ENCODE results near the gene RNASE9. TPM values are rescaled to one million over a fixed set of nuclear protein-coding genes. Genes with fewer than 3 reads are reported as not detected.

Gene RNASE9
- total RNA-seq, 2 donors from 2014 or later, result not detected

- Histone ChIP-seq H3K27me3 (replicated peaks; ENCODE audit: insufficient read depth) (no peaks in the 10 kb centered on the region), H3K4me3 (no peak overlapping the region), H3K4me1 (ENCODE audit: control insufficient read depth in 1 of 2, low read depth in 2 of 2) (no peaks in the 10 kb centered on the region), H3K36me3 (no peaks in the 10 kb centered on the region), H3K9me3 (no peaks in the 10 kb centered on the region), H3K27ac (no peak overlapping the region)
- DNase-seq (ENCODE audit: low spot score), result no peak
- ATAC-seq (ENCODE audit: insufficient number of reproducible peaks, low FRiP score, low read depth), result no peak
- TF ChIP-seq, protein P1, sequence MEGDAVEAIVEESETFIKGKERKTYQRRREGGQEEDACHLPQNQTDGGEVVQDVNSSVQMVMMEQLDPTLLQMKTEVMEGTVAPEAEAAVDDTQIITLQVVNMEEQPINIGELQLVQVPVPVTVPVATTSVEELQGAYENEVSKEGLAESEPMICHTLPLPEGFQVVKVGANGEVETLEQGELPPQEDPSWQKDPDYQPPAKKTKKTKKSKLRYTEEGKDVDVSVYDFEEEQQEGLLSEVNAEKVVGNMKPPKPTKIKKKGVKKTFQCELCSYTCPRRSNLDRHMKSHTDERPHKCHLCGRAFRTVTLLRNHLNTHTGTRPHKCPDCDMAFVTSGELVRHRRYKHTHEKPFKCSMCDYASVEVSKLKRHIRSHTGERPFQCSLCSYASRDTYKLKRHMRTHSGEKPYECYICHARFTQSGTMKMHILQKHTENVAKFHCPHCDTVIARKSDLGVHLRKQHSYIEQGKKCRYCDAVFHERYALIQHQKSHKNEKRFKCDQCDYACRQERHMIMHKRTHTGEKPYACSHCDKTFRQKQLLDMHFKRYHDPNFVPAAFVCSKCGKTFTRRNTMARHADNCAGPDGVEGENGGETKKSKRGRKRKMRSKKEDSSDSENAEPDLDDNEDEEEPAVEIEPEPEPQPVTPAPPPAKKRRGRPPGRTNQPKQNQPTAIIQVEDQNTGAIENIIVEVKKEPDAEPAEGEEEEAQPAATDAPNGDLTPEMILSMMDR (IDR thresholded peaks at IDR 0.05), result no peak
Observed at GRCh38 chr14:20557212-20557542, 3.7 kb downstream of the RNASE9 start.

DNA sequence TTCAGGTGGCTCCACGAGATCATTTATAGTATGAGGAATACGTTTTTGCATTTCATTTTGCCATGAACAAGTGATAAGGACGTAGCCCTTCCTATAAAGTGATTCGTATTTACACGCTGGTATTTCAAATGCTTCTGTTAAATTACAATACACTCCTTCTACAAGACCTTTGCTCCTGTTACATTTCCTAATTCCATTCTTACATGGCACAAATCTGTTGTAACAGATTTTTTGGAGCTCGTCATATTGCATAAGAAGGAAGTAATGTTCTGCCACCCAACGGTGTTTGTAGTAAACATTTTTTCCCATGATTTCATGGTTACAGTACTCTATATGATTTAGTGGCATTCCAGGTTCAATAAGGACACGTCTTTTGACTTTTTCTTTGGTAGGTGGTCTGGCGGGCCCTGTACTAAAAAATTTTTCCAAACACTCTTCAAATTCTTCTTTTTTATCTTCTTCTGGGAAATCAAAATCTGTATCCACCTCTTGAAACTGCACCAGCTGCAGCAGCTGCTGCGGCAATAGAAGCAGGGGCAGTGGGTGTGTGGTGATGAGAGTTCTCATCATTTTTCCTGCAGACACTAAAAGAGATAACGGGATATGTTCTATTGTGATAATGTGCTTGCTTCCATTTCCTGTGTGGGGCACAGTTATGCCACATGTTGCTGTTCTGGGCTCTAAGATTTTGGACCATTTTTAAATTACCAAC is 4.2 kb downstream of the RNASE9 start:
- no peak for DNase-seq (ENCODE audit: low spot score)

GRCh38 chr14:20555845-20556244 is 5.0 kb downstream of the RNASE9 start:
- no peak overlapping the region for H3K27ac ChIP-seq
- ATAC-seq (ENCODE audit: insufficient number of reproducible peaks, low FRiP score, low read depth) (no peak), DNase-seq (ENCODE audit: low spot score) (no peak)
- no peak overlapping the region for H3K4me3 ChIP-seq
- no peaks in the 10 kb centered on the region for H3K27me3 ChIP-seq (replicated peaks; ENCODE audit: insufficient read depth)
- H3K9me3 ChIP-seq, result no peaks in the 10 kb centered on the region
- no peaks in the 10 kb centered on the region for H3K4me1 ChIP-seq (ENCODE audit: control insufficient read depth in 1 of 2, low read depth in 2 of 2)
- no peaks in the 10 kb centered on the region for H3K36me3 ChIP-seq
- TF ChIP-seq, protein P1 (IDR thresholded peaks at IDR 0.05), result no peak

More for the DNA sequence above, 4.2 kb downstream of the RNASE9 start:
- no peaks in the 10 kb centered on the region for H3K36me3 ChIP-seq
- H3K9me3 ChIP-seq, result no peaks in the 10 kb centered on the region
- TF ChIP-seq, protein P1 (IDR thresholded peaks at IDR 0.05), result no peak
- no peaks in the 10 kb centered on the region for H3K27me3 ChIP-seq (replicated peaks; ENCODE audit: insufficient read depth)
- H3K4me1 ChIP-seq (ENCODE audit: control insufficient read depth in 1 of 2, low read depth in 2 of 2), result no peaks in the 10 kb centered on the region
- H3K27ac ChIP-seq, result no peak overlapping the region
- no peak overlapping the region for H3K4me3 ChIP-seq
- ATAC-seq (ENCODE audit: insufficient number of reproducible peaks, low FRiP score, low read depth), result no peak

DNA sequence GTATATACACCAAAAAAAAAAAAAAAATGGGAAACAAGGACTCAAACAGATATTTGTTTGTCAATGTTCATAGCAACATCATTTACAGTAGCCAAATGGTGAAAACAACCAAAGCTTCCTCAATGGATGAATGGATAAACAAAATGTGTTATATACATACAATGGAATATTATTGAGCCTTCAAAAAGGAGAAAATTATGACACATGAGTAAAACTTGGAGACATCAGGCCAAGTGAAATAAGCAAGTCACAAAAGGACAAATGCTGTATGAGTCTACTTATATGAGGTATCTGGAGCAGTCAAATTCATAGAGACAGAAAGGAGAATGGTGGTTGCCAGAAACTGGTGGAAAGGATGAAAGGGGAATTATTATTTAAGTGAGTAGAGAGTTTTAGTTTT is 7.8 kb downstream of the RNASE9 start:
- ATAC-seq (ENCODE audit: insufficient number of reproducible peaks, low FRiP score, low read depth), result no peak
- no peaks in the 10 kb centered on the region for H3K4me1 ChIP-seq (ENCODE audit: control insufficient read depth in 1 of 2, low read depth in 2 of 2)
- no peaks in the 10 kb centered on the region for H3K36me3 ChIP-seq
- no peak overlapping the region for H3K4me3 ChIP-seq
- no peak for DNase-seq (ENCODE audit: low spot score)
- no peak overlapping the region for H3K27ac ChIP-seq
- H3K9me3 ChIP-seq, result no peaks in the 10 kb centered on the region
- TF ChIP-seq, protein P1 (IDR thresholded peaks at IDR 0.05), result no peak
- H3K27me3 ChIP-seq (replicated peaks; ENCODE audit: insufficient read depth), result no peaks in the 10 kb centered on the region

DNA sequence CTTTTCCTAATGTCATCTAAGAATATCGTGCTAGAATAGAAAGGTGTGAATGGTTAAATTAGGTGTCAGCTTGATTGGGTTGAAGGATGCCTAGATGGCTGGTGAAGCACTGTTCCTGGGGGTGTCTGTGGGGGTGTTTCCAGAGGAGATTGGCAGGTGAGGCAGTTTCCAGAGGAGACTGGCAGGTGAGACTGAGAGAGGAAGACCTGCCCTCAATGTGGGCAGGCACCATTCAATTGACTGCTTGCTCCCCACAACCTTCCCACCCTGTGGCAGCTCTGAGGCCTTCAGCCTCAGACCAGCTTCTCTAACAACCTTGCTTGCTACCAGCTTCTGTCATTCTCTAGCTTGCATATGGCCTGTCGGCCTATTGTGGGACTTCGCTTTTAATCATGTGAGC is 9.2 kb downstream of the RNASE9 start:
- H3K4me1 ChIP-seq (ENCODE audit: control insufficient read depth in 1 of 2, low read depth in 2 of 2), result no peaks in the 10 kb centered on the region
- no peaks in the 10 kb centered on the region for H3K27me3 ChIP-seq (replicated peaks; ENCODE audit: insufficient read depth)
- ATAC-seq (ENCODE audit: insufficient number of reproducible peaks, low FRiP score, low read depth) (no peak), DNase-seq (ENCODE audit: low spot score) (no peak)
- TF ChIP-seq, protein P1 (IDR thresholded peaks at IDR 0.05), result no peak
- no peaks in the 10 kb centered on the region for H3K9me3 ChIP-seq
- H3K27ac ChIP-seq, result no peak overlapping the region
- no peaks in the 10 kb centered on the region for H3K36me3 ChIP-seq
- no peak overlapping the region for H3K4me3 ChIP-seq

Measured in thoracic aorta (tissue), 2 donors.